HG03432 (cell line): ENCODE measurements around the gene AFF3.

Experiments
- ATAC-seq: cut with Tn5 transposase; IDR thresholded peaks from one replicate; pipeline ENCODE4 v1.9.1; 2021; ENCODE audit warnings: mild to moderate bottlenecking, moderate library complexity; ENCODE audit not compliant: unreplicated experiment

AFF3 gene

GRCh38 chr2:100046961-100047947 lies 95.1 kb downstream of the AFF3 start:
- ATAC-seq: no peak

- ATAC-seq: no peak
Measured at GRCh38 chr2:100045000-100045399, 97.4 kb downstream of the AFF3 start.

DNA sequence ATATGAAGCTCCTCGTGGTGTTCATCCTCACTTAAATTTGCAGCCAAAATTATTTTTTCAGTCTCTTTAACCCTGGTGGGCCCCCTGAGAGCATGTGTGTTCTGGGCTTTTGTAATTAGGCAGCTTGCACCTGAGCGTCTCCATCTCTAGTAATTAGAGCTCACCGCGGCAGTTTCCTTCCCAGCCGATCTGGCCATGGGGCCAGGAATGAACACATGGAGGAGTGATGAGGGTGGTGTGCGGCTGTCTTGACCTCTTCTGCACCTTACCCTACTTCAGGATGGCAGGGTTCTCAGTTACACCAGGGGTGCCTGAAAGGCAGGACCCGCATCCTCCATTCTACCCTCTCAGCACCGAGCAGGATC lies 98.5 kb downstream of the AFF3 start:
- ATAC-seq: no peak

DNA sequence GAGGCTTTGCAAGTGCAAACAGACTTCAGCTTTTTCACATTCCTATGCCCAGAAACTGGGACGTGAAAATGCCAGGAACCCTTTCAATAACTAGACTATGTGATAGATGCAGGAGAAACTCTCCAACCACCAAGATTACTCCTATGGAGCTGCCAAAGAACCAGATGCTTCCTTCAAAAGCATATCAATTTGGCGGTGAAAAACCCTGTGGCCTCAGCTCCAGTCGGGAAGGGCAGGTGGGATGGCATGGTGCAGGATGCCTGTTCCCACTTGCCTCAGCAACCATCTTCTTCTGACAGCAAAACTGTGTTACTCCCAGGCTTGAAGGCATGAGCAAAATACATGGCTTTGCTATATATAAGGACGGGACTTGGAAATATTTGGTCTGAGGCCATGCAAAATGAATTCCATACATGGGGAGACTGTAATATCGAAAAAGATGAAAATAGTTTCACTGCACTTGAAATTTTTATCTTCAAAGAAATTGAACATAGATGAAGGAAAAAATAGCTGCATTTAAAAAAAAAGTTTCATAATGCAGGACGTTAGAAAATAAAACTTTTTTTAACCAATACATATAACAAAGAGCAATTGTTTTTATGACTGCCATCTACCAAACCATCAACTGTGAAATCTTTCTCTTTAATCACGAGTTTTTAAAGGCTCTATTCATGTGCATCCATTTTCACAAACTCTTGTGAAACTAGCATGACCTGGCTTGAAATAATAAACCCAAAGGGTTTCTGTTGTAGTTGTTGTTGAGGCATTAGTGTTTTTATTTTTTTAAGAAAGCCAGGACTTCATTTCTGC lies 99.1 kb downstream of the AFF3 start:
- ATAC-seq: no peak

GRCh38 chr2:100042562-100042961 lies 99.8 kb downstream of the AFF3 start:
- no peak for ATAC-seq

GRCh38 chr2:100041946-100042345 lies 100.4 kb downstream of the AFF3 start:
- no peak for ATAC-seq

GRCh38 chr2:100041385-100041784 lies 101.0 kb downstream of the AFF3 start:
- no peak for ATAC-seq

GRCh38 chr2:100040906-100041305 lies 101.5 kb downstream of the AFF3 start:
- ATAC-seq: no peak

DNA sequence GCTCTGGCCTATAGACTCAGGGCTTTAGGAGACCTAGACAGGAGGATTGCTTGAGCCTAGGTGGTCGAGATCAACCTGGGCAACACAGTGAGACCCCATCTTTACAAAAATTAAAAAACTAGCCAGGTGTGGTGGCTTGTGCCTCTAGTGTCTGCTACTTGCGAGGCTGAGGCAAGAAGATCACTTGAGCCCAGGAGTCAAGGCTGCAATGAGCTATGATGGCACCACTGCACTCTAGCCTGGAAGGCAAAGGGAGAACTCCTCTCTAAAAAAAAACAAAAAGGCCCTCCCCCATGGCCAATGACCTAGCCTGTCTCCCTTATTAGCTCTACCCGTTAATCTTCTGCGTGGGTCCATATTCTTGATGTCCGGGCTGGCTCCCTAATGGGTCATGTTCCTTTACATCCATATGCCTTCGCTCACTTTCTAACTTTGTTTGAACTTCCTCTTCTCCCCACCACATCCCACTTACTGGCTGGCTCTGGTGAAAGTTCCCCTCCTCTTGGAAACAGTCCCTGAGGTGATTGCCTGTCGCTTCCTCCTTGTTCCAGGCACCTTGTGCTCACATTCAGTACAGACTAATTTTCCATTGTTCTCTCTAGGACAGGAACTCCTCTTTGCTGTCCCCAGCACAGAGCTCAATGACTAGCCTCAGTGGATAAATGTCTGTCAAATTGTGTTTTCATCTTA lies 103.0 kb downstream of the AFF3 start:
- no peak for ATAC-seq

DNA sequence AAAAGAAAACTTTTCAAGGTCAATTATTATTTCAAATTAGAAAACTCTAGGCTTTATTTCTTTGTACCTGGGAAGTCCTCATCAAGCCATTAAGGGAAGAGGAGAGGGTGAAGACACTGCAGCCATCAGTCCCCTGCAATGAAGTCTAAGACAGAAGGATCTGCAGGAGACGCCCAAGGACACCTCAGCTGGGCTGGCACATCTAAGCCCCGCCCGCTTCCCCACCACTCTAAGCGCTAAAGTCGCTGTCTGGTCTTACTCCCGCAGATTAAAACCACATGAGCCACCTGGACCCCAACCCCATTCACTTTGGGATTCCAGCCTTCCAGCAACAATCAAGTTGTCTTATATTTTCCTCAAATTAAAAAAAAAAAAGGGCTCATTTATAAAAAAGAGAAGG lies 104.4 kb downstream of the AFF3 start:
- no peak for ATAC-seq

GRCh38 chr2:100036793-100037192 lies 105.6 kb downstream of the AFF3 start:
- no peak for ATAC-seq

GRCh38 chr2:100036026-100036425 lies 106.4 kb downstream of the AFF3 start:
- ATAC-seq: no peak

- ATAC-seq: no peak
Measured at GRCh38 chr2:100034431-100034830, 108.0 kb downstream of the AFF3 start.

GRCh38 chr2:100033976-100034375 lies 108.4 kb downstream of the AFF3 start:
- no peak for ATAC-seq

- ATAC-seq: no peak
Measured at GRCh38 chr2:100031604-100032003, 110.8 kb downstream of the AFF3 start.

GRCh38 chr2:100029460-100029859 lies 112.9 kb downstream of the AFF3 start:
- no peak for ATAC-seq

DNA sequence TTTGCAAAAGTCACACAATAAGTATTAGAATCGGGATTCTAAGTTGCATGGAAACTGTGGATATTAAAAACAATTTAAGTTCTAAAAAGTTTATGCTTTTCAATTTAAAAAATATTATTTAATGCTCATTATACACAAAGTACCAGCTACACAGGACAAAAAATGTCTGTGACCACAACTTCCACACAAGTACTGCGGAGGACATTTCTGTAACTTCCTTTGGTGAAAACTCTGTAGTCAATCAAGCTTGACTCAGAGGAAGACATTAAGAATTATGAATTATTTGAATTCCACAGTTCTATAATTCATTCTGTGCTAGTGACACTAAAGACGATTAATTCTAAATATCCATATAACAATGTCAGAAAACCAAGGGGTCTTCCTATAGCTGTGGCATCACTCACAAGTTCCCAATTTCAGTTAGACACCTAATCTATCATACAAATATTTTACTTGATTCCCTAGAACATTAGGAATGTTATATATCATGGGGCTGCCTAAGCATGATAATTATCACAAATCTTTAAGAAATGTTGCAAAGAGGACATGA lies 120.5 kb downstream of the AFF3 start:
- ATAC-seq: no peak

DNA sequence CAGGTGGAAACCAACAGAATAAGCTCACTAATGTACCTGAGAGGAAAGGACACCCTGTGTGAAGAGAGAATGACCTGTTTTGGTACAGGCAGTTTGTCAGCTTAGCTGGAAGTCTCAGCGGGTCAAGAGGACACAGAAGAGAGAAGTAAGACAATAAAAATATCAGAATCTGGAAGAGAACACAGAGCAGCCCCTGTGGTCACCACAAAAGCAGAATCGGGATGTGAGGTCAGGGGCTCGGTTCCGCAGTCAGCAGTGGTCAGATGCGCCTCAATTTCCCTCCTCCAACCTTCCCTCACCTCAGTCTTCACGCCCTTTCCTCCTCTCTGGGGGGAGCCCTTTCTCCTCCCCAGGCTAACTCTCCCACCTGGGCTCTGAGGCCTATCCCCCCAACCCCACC lies 122.9 kb downstream of the AFF3 start:
- no peak for ATAC-seq

- ATAC-seq: no peak
Measured at GRCh38 chr2:100018341-100019193, 123.8 kb downstream of the AFF3 start.

- ATAC-seq: no peak
Measured at GRCh38 chr2:100017633-100018032, 124.8 kb downstream of the AFF3 start.
